Stomach (tissue), 4 donors: ENCODE measurements around the gene HOMER1.

Source experiments
- EP300 ChIP-seq: sonication (generic); formaldehyde crosslinking; IDR thresholded peaks from one replicate; pipeline ENCODE4 v1.6.1; 2017; ENCODE audit warnings: antibody characterized with exemption
- POLR2A ChIP-seq, 4 donors: fragments of 450-650 bp; IDR thresholded peaks; one replicate each; pipeline ENCODE4 v1.6.1; 2016; ENCODE audit warnings: antibody characterized with exemption in 4 of 4, control low read depth in 2 of 4, mild to moderate bottlenecking in 1 of 4, moderate library complexity in 1 of 4
- POLR2AphosphoS5 ChIP-seq, 3 donors: sonication (generic); formaldehyde crosslinking; IDR thresholded peaks; one replicate each; pipeline ENCODE4 v1.6.1; 2016; ENCODE audit warnings: antibody characterized with exemption in 3 of 3
- TF ChIP-seq, protein P1 (sequence below), 7 experiments: fragments of 450-650 bp in 4 of 7; fragments of 200-600 bp in 3 of 7; sonication (generic) in 3 of 7; IDR thresholded peaks; one replicate each; pipeline ENCODE4 v1.5.1; 2016 to 2019; ENCODE audit warnings: antibody characterized with exemption in 7 of 7, control low read depth in 2 of 7, mild to moderate bottlenecking in 1 of 7

DNA sequence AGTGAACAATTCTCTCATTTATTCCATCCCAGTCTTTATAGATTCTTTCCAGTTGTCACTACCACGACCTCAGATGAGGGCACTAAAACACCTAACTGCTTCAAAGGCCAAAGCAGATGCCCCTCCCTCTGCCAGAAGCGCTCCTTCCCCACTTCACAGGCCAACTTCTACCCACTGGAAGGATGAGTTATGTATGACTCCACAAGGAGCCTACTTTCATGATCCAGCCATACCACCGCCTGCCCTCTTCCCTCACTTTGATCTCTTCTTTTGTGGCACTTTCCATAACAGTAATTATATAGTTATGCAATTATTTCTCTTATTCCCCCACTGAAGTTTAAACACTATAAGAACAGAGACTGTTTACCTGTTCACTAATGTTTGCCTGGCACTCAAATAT is 93.7 kb downstream of the HOMER1 start:
- TF ChIP-seq, protein P1, sequence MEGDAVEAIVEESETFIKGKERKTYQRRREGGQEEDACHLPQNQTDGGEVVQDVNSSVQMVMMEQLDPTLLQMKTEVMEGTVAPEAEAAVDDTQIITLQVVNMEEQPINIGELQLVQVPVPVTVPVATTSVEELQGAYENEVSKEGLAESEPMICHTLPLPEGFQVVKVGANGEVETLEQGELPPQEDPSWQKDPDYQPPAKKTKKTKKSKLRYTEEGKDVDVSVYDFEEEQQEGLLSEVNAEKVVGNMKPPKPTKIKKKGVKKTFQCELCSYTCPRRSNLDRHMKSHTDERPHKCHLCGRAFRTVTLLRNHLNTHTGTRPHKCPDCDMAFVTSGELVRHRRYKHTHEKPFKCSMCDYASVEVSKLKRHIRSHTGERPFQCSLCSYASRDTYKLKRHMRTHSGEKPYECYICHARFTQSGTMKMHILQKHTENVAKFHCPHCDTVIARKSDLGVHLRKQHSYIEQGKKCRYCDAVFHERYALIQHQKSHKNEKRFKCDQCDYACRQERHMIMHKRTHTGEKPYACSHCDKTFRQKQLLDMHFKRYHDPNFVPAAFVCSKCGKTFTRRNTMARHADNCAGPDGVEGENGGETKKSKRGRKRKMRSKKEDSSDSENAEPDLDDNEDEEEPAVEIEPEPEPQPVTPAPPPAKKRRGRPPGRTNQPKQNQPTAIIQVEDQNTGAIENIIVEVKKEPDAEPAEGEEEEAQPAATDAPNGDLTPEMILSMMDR (IDR thresholded peaks at IDR 0.05) = no peak
- no peak for TF ChIP-seq POLR2AphosphoS5 (IDR thresholded peaks at IDR 0.05)
- no peak for TF ChIP-seq POLR2A (IDR thresholded peaks at IDR 0.05)
- no peak for TF ChIP-seq EP300
